Stromal cell of bone marrow (primary cell): Measurements from ENCODE around the gene C7.
A peak's percentile ranks its signal among the peaks of the same experiment; 100 is the strongest.
"Not testable (repeated sequence)": the region's sequence is repeated elsewhere in the genome, so short reads cannot be mapped to it uniquely, and the experiment has no call there.

Source experiments
- DNase-seq: peaks from one replicate; pipeline ENCODE4 v3.0.0-alpha.2; 2012; ENCODE audit warnings: low read depth

The C7 gene

DNA sequence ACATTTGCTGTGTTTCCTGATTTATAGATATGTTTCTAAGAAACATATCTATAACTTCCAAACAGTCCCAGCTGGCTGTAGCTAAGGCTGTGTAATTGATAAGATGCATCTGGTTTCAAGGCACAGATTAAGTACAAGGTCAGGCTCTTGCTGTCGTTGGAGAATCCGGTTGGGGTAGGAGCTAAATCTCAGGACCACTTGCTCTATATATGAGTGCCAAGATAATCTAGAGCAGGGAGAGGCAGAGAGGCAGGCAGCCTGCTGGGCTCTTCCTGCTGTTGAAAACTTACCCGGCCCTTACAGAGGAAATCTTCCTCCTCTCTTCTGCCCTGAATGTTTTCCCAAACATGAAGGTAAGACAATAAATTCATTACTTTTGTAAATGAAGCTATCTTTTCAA is at the start of gene C7:
C7 (plus strand) TSS at position 234 of the 400 bp plus-strand sequence; CDS start at position 348, 114 bp downstream.
- no peak for DNase-seq

DNA sequence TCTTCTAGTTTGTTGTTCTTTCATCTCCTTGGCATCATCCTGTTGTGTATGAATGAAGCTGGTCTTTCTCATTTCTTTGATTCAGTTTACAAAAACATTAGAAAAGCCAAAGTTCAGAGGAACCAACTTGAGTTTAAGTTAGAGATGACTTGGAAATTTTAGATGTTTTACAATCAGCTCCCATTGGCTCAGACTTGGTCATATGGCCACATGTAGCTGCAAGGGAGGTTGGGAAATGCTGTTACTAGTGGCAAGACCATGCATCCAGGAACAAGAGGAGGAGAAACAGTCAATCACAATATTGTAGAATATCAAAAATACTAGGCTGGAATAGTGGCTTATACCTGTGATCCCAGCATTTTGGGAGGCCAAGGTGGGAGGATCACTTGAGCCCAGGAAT is 48.6 kb upstream of the C7 start:
- no peak for DNase-seq

GRCh38 chr5:40865004-40865403 is 44.3 kb upstream of the C7 start:
- not testable (repeated sequence) for DNase-seq

GRCh38 chr5:40866844-40867243 is 42.5 kb upstream of the C7 start:
- DNase-seq, result no peak

- DNase-seq, result no peak
These were observed 39.9 kb upstream of the C7 start for GRCh38 chr5:40869384-40869783.

GRCh38 chr5:40871177-40871576 is 38.1 kb upstream of the C7 start:
- no peak for DNase-seq

DNA sequence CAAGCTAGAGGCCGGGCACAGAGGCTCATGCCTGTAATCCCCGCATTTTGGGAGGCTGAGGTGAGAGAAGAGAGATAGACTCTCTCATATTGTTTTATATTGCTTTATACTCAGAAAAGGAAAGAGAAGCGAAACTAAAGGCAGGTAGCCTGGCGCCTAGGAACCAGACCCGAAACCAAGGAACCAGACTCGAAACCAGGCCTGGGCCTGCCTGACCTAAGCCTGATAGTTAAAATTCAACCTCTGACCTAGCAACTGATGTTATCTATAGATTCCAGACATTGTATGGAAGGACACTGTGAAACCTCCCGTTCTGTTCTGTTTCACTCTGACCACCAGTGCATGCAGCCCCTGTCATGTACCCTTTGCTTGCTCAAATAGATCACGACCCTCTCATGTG is 37.0 kb upstream of the C7 start:
- DNase-seq, result not testable (repeated sequence)

DNA sequence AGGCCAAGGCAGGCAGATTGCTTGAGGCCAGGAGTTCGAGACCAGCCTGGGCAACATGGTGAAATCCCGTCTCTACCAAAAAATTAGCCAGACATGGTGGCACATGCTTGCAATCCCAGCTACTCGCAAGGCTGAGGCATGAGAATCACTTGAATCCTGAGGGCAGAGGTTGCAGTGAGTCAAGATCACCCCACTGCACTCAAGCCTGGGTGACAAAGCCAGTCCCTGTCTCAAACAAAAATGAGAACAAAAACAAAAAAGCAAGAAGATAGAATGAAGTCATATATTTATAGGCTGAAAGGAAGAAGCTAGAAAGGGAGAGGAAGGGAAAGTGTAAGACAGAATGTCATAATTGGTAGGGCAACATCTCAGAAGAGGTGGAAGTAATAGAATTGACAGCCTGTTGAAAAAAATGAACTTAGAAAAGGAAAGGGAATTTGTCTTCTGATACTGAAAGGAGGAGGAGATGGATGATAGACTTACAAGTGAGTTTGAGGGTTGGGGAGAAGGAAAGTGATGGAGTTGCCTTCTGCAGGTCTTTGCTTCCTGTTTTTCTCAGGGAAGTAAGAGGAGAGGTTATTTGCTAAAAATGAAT is 35.9 kb upstream of the C7 start:
- DNase-seq, result no peak

- no peak for DNase-seq
These were observed 33.3 kb upstream of the C7 start for GRCh38 chr5:40875958-40876357.

DNA sequence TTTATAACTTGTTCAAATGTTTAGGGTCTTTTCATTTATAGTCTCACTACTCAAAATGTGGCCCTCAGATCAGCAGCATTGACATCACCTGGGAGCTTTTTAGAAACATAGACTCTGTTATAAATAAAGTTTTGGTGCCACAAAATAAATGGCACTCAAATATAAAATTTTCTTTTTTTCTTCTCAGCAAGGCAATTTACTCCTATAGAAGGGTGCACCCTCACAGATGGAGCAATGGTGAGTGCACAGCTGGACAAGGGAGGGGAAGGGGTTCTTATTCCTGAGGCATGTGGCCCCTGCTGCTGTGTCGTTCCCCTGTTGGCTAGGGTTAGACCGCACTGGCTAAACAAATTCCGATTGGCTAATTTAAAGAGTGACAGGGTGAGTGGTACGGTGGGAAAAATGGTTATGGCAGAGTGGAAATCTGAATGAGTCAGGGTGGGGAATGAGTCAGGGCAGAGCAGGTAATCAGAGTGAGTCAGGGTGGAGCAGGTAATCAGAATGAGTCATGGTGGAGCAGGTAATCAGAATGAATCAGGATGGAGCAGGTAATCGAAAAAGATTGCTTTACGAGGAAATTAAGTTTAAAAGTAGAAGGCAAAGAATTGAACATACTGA is 31.8 kb upstream of the C7 start:
- no peak for DNase-seq

DNA sequence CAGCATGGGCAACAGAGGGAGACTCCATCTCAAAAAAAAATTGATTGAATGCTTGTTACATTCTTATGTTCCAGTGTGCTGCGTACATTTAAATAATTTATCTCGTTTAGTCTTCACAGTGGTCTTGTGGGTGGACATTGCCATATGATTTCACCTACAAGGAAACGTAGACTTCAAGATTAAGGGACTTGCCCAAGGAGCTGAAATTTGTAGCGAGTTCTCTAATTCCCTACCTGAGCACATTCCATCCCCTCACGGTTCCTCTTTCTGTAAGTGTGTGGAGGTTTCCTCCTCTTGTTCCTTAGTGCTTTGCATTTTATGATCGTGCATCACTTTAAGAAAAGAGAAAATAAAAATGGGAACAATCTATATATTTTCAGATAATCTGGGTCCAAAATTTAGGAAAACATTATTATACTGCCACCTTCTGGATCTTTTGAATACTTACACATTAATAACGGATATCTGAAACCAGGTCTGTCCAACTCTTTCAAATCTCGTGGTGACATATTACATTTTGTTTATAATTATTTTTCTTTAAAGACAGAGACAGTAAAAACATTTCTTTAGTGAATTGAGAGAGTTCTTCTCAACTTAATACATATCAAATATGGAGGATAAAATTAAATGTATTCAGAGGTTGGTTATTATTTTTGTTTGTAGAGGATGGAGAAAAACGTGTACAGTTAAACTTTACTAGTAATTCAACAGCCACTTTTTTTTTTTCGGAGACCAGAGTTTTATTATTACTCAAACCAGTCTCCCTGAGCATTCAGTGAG is 29.9 kb upstream of the C7 start:
- no peak for DNase-seq

- no peak for DNase-seq
These were observed 27.0 kb upstream of the C7 start for GRCh38 chr5:40882291-40882690.

GRCh38 chr5:40883051-40883450 is 26.2 kb upstream of the C7 start:
- not testable (repeated sequence) for DNase-seq

GRCh38 chr5:40895440-40896425 is 13.6 kb upstream of the C7 start:
- not testable (repeated sequence) for DNase-seq

DNA sequence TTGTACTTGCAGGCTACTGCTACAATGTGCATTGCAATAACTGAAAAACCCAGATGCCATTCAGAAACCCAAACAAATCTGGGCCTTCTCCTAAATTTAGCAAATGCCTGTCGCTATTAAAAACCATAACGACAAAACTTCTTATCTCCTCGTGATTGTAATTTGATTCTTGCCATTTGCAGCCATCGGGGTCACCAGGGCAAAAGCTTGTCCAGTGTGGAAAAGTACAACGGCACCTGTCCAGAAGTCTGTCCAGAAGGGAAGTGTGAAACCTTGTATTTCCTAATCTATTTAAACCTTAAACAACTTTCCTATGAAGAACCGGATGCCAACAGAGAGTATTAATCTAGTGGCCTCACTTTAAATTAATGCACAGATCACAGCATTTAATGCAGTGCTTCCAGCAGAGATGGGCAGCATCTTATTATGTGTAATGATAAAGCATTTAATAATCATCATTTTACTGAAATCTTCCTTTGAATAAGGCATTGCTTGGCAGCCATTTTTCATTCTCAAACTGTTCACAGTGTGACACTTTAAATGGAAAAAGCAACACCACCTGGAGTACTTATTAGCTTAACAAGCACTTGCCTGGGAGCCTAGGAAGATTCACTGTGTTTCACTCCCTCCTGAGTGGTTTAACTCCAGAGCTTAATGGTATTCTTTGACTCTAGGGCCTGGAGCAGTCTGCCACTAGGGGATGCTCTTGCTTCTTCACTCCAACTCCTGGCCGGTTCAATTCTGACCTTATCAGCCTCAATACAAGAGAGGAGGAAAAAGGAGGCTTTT is 4.9 kb upstream of the C7 start:
- DNase-seq, result peak; percentile 77

- DNase-seq, result no peak
These were observed 4.3 kb upstream of the C7 start for GRCh38 chr5:40904994-40905306.

DNA sequence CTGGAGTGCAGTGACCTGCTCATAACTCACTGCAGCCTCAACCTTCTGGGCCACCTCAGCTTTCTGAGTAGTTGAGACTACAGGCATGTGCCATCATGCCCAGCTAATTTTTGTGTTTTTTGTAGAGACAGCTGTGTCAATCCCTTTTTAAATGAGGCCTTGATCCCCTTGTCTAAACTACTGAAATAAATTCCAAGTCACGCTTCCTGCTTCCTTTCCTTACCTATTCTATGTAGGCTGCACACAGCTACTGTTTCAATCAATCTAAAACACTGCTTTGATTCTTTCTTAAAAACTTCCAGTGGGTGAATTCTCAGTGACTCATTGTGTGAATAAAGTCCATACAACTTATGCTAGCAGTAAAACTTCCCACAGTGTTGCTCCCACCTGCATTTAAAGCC is 2.9 kb upstream of the C7 start:
- DNase-seq, result no peak

- DNase-seq, result no peak
These were observed 426 bp downstream of the C7 start for GRCh38 chr5:40909723-40910122.

- no peak for DNase-seq
These were observed 2.0 kb downstream of the C7 start for GRCh38 chr5:40911266-40911665.

DNA sequence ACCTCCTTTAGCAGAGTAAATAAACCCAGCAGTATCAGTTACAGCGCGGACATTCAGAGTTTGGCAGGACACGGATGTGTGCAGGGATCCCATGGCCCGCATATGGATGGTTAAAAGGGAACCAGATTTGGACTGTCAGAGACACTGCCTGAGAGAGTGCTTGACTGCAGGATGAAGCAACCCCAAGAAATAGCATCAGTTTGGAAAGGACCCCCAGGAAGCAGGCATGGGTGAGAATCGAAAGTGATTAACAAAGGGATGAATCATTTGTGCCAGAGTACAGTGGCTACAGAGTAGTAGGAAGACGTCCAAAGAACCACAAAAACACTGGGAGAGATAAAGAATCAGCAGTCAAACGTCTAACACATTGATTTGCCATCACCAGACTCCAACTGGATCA is 5.5 kb downstream of the C7 start:
- DNase-seq, result peak; percentile 36

DNA sequence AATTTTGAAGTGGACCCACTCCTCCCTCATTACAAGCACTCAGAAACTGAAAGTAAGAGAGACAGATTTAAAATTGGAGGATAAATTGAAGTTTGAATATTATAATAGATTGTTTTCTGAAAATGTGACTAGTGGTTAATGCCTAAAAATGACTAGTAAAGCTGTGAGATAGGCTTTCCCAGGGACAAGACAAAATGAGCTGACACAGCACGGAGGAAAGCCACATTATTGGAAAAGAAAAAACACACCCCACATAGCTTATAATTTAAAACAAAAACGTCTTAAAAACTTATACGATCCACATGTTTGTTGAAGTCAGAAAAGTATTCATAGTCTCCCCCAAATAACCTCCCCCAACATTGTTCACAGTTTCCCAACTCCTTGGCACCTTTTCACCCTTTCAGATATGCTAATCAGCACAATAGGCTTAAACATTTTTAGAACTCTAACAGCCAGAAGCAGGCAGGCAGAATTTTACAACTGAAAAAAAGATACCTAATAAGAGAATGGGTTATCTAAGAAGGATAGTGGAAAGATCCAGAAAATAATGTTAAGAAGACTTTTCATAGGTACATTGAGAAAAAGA is 6.1 kb downstream of the C7 start:
- no peak for DNase-seq
